K562 (cell line): Measurements from ENCODE around the gene BAIAP3. TPM values are rescaled to one million over a fixed set of nuclear protein-coding genes. Genes with fewer than 3 reads are reported as not detected.

ENCODE experiments used
- ATF7 ChIP-seq: fragments of 450-650 bp; IDR thresholded peaks from 2 replicates; pipeline ENCODE4 v1.7.1; 2014; ENCODE audit warnings: mild to moderate bottlenecking, moderate library complexity
- BDP1 ChIP-seq: IDR thresholded peaks from 3 replicates; pipeline ENCODE4 v1.6.1; 2011; ENCODE audit not compliant: insufficient read length, insufficient read depth
- CXXC5 ChIP-seq: fragments of 250-450 bp; sonication (Bioruptor Pico); IDR thresholded peaks from 2 replicates; pipeline ENCODE4 v1.8.0; 2022; ENCODE audit warnings: inconsistent platforms, mild to moderate bottlenecking, moderate library complexity
- DEAF1 ChIP-seq: fragments of 450-650 bp; formaldehyde crosslinking; IDR thresholded peaks from 2 replicates; pipeline ENCODE4 v1.4.0; 2020; ENCODE audit warnings: mild to moderate bottlenecking, moderate library complexity
- E2F6 ChIP-seq, 2 experiments: IDR thresholded peaks; 2 replicates each; pipeline ENCODE4 v1.6.1; 2011; ENCODE audit warnings: borderline replicate concordance in 1 of 2, control low read depth in 1 of 2, low read depth in 1 of 2, low read length in 1 of 2, mild to moderate bottlenecking in 1 of 2, mixed read lengths in 1 of 2, moderate library complexity in 1 of 2; ENCODE audit not compliant: insufficient read depth in 1 of 2, insufficient read length in 1 of 2, poor library complexity in 1 of 2, severe bottlenecking in 1 of 2; ENCODE audit errors: extremely low read depth in 1 of 2
- ESRRA ChIP-seq: fragments of 450-650 bp; IDR thresholded peaks from 2 replicates; pipeline ENCODE4 v1.6.1; 2014; ENCODE audit warnings: low read depth, mild to moderate bottlenecking, moderate library complexity, borderline replicate concordance
- GABPA ChIP-seq: fragments of 200-800 bp; sonication (Bioruptor generic); conservative IDR thresholded peaks from 2 replicates; pipeline ENCODE4 v1.6.1; 2016; ENCODE audit warnings: low read depth, missing genetic modification characterization, missing compliant biosample characterization
- HDAC1 ChIP-seq, 2 experiments: fragments of 450-650 bp; IDR thresholded peaks; 2 replicates each; pipeline ENCODE4 v1.6.1; 2016 to 2017; ENCODE audit warnings: inconsistent platforms in 1 of 2, mild to moderate bottlenecking in 1 of 2, moderate library complexity in 1 of 2
- HDAC2 ChIP-seq: fragments of 450-650 bp; IDR thresholded peaks from 2 replicates; pipeline ENCODE4 v1.6.1; 2016; ENCODE audit warnings: mild to moderate bottlenecking
- HINFP ChIP-seq: fragments of 450-650 bp; conservative IDR thresholded peaks from 2 replicates; pipeline ENCODE4 v1.6.1; 2016; ENCODE audit warnings: missing genetic modification characterization, low read depth, mild to moderate bottlenecking, control low read depth, missing compliant biosample characterization
- HMGN3 ChIP-seq: IDR thresholded peaks from 2 replicates; pipeline ENCODE4 v1.6.1; 2011; ENCODE audit warnings: borderline replicate concordance, low read depth, mild to moderate bottlenecking, mixed read lengths, low read length; ENCODE audit not compliant: insufficient read length; ENCODE audit errors: extremely low read depth
- HNRNPL ChIP-seq: fragments of 200-400 bp; formaldehyde crosslinking; IDR thresholded peaks from 2 replicates; pipeline ENCODE4 v1.6.1; 2017; ENCODE audit warnings: low read depth, mild to moderate bottlenecking, low read length
- IFI16 ChIP-seq: fragments of 250-450 bp; sonication (Bioruptor Pico); IDR thresholded peaks from 2 replicates; pipeline ENCODE4 v2.1.2; 2022; ENCODE audit warnings: mild to moderate bottlenecking, inconsistent platforms
- KDM4B ChIP-seq, 2 experiments: fragments of 450-650 bp in 1 of 2; sonication (generic) in 1 of 2; IDR thresholded peaks; 2 replicates each; pipeline ENCODE4 v1.6.1; 2016 to 2017; ENCODE audit warnings: borderline replicate concordance in 2 of 2, antibody characterized with exemption in 1 of 2, low read depth in 1 of 2, mild to moderate bottlenecking in 1 of 2
- KDM5B ChIP-seq: fragments of 200-600 bp; sonication (generic); IDR thresholded peaks from 2 replicates; pipeline ENCODE4 v1.6.1; 2012; ENCODE audit warnings: low read depth, mild to moderate bottlenecking, moderate library complexity, low read length, control low read depth, inconsistent platforms; ENCODE audit not compliant: insufficient replicate concordance
- MAZ ChIP-seq, 2 experiments: fragments of 450-650 bp in 1 of 2; sonication (generic) in 1 of 2; formaldehyde crosslinking; IDR thresholded peaks in 1 of 2; conservative IDR thresholded peaks in 1 of 2; 2 replicates each; pipeline versions ENCODE4 v1.4.0 to v1.5.0; 2020; ENCODE audit warnings: mild to moderate bottlenecking in 1 of 2, missing genetic modification reagents in 1 of 2
- MBD1 ChIP-seq: fragments of 250-450 bp; sonication (Bioruptor Pico); IDR thresholded peaks from 2 replicates; pipeline ENCODE4 v1.8.0; 2022; ENCODE audit warnings: inconsistent platforms
- POLR2AphosphoS5 ChIP-seq: IDR thresholded peaks from 2 replicates; pipeline ENCODE4 v1.6.1; 2011; ENCODE audit warnings: mild to moderate bottlenecking, low read depth, low read length, moderate library complexity; ENCODE audit not compliant: control insufficient read depth, insufficient read depth
- ZNF274 ChIP-seq: IDR thresholded peaks from 2 replicates; pipeline ENCODE4 v1.6.1; 2011; ENCODE audit warnings: low read depth, mild to moderate bottlenecking, low read length, moderate library complexity, borderline replicate concordance
- ZNF316 ChIP-seq: fragments of 450-650 bp; IDR thresholded peaks from 2 replicates; pipeline ENCODE4 v1.6.1; 2016
- ZNF347 ChIP-seq: fragments of 450-650 bp; formaldehyde crosslinking; IDR thresholded peaks from 2 replicates; pipeline ENCODE4 v1.4.0; 2020; ENCODE audit warnings: low read depth, mild to moderate bottlenecking, moderate library complexity
- polyA plus RNA-seq, 8 experiments: library from polyadenylated mRNA; depleted of rRNA in 4 of 8; stranded (reverse) in 5 of 8; unstranded in 3 of 8; fragments of >200 nt; fragmentation: Nextera tagmentation in 2 of 8; fragmentation: Illumina TruSeq in 1 of 8; extraction: Ambion mirVana in 2 of 8; extraction: Trizol in 1 of 8; gene quantifications; 2 replicates each; pipeline versions ENCODE4 v1.2.1 to v1.2.3, GENCODE V29; 2011 to 2014; ENCODE audit warnings: inconsistent platforms in 1 of 8, missing spikeins in 1 of 8
- total RNA-seq, 7 experiments: library from RNA; depleted of rRNA in 6 of 7; stranded (reverse); fragments of >200 nt in 6 of 7; fragmentation: Illumina TruSeq in 2 of 7; extraction: Trizol in 2 of 7; gene quantifications; 2 replicates each; pipeline versions ENCODE4 v1.2.1 to v1.2.3, GENCODE V29; 2011 to 2021; ENCODE audit warnings: low replicate concordance in 1 of 7

The BAIAP3 gene
- total and polyA plus RNA-seq, 9 of the 15 experiments (the other 6 are each of a cell fraction or from before 2014, with no cell fraction given), result 0.03 to 4.5 (median 0.57) TPM; not detected in 1

GRCh38 chr16:1333149-1333812, at the start of gene BAIAP3 (continued):
- peak in 1 of 2 experiments; percentile 68 for TF ChIP-seq E2F6 (IDR thresholded peaks at IDR 0.05; ENCODE audit: borderline replicate concordance in 1 of 2, extremely low read depth in 1 of 2, insufficient read depth in 1 of 2, insufficient read length in 1 of 2, low read depth in 1 of 2, low read length in 1 of 2, poor library complexity in 1 of 2, severe bottlenecking in 1 of 2)
- no peak for TF ChIP-seq DEAF1
- no peak for TF ChIP-seq ESRRA
- TF ChIP-seq GABPA (tag), result no peak
- TF ChIP-seq KDM4B (IDR thresholded peaks at IDR 0.05; ENCODE audit: borderline replicate concordance in 2 of 2, low read depth in 1 of 2), result no peak
- TF ChIP-seq KDM5B, result peak; percentile 79
- TF ChIP-seq BDP1, result no peak
- no peak for TF ChIP-seq MBD1
- TF ChIP-seq HNRNPL, result no peak
- peak; percentile 80 for TF ChIP-seq HINFP (tag)
- TF ChIP-seq CXXC5 (CRISPR knock-in tag), result peak; percentile 53
- TF ChIP-seq ZNF274, result no peak
- no peak for TF ChIP-seq ZNF347 (CRISPR knock-in tag)
- peak in 1 of 2 experiments; percentile 72; a peak in 1 of 4 replicates for TF ChIP-seq HDAC1 (IDR thresholded peaks at IDR 0.05)
- peak; percentile 11; the same call in 1 of the 2 replicates for TF ChIP-seq HDAC2
- no peak for TF ChIP-seq ATF7
- TF ChIP-seq HMGN3, result peak; percentile 37
- peak; percentile 34; the same call in 1 of the 2 replicates for TF ChIP-seq POLR2AphosphoS5
- TF ChIP-seq MAZ (CRISPR knock-in tag; conservative IDR thresholded peaks at IDR 0.05 in 1 of 2, IDR thresholded peaks at IDR 0.05 in 1 of 2), result peak in 1 of 2 experiments; percentile 9; a peak in 1 of 4 replicates
- no peak for TF ChIP-seq ZNF316
- no peak for TF ChIP-seq IFI16 (CRISPR knock-in tag)
